Measurements from ENCODE around the gene SOX5. TPM values are rescaled to one million over a fixed set of nuclear protein-coding genes. Genes with fewer than 3 reads are reported as not detected.

SOX5 gene
- total RNA-seq: 17.2 and 24.8 TPM in 2 replicates
- 18.5 TPM for total RNA-seq (2013)
- polyA plus RNA-seq: 3.5 and 3.9 TPM in 2 replicates
- polyA minus RNA-seq: 13.2 and 17.2 TPM in 2 replicates

DNA sequence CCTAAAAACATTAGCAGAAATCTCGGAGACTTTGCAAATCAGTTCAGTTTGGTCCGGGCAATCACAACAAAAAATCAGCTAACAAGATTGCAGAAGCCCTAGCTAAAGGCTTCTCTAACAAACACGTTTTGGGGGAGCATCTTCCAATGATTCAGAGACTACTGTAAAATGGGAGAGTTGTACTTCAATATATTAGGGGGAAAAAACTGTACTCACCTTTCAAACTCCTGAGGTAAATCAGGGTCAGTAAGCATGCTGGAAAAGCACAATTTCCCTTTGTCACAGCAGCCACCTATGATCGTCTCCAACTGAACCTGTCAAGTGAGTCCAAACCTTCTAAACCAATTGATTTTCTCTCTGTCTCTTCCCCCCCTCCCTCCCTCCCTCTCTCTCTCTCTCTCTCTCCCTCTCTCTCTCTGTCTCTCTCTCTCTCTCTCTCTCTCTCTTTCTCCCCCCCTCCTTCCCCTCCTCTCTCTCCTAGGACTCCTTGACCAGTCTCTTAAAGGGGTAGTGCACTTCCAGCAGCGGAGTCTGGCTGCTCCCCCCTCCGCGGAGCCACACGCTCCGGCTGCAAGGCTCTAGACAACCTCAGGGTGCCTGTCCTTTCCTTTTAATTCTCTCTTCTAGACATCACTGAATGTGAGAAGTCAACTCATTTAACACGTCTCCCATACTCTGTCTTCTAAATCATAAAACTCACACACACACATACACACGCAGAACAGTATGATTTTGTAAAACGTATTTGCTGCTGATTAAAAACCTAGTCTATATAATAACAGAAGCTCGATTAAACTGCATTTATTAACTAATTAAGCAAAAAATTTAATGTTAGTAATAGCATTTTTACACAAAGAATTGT is at the start of gene SOX5:
TSS of gene SOX5 (minus strand) at position 323 of the 862 bp plus-strand sequence. CDS start at position 254, 69 bp downstream.
- H3K27me3 ChIP-seq (replicated peaks in 1 of 4; ENCODE audit: control extremely low read depth in 1 of 4, control insufficient read depth in 3 of 4, insufficient read depth in 4 of 4, low read length in 3 of 4): peaks cover 0 to 14% (median 3%) of the 10 kb centered on the region in 4 experiments
- 28% methylated on average over 6 of the region's 13 CpGs for WGBS (ENCODE audit: insufficient coverage)
- H3K4me2 ChIP-seq (replicated peaks; ENCODE audit: low read depth, low read length, poor library complexity, severe bottlenecking): peak within 1 kb of the TSS; percentile 56
- H3K4me3 ChIP-seq (ENCODE audit: control extremely low read depth in 1 of 5, extremely low read depth in 1 of 5, insufficient read depth in 1 of 5, low read depth in 2 of 5, low read length in 4 of 5): peak within 1 kb of the TSS in 2 of 5 experiments; percentile 2 to 28
- peak within 1 kb of the TSS; percentile 45 for H3K9ac ChIP-seq (ENCODE audit: low read length)
- H3K27me3 Mint-ChIP-seq: no peaks in the 10 kb centered on the region
- no peaks in the 10 kb centered on the region for H3K9me3 ChIP-seq (ENCODE audit: control extremely low read depth in 1 of 3, control insufficient read depth in 2 of 3, insufficient read depth in 1 of 3, low read length in 2 of 3)
- peak within 1 kb of the TSS; percentile 53 for H2AFZ ChIP-seq (ENCODE audit: insufficient read depth, low read depth, low read length, poor library complexity, severe bottlenecking)
- H3K36me3 ChIP-seq (replicated peaks in 1 of 2; ENCODE audit: control extremely low read depth in 1 of 2, control insufficient read depth in 1 of 2, extremely low read depth in 1 of 2, insufficient read depth in 2 of 2, low read length in 1 of 2): no peaks in the 10 kb centered on the region
- H3K27ac Mint-ChIP-seq: no peak within 1 kb of the TSS
- DNase-seq: peak; percentile 6
- H3K4me1 Mint-ChIP-seq: no peaks in the 10 kb centered on the region
- H4K20me1 ChIP-seq (ENCODE audit: control insufficient read depth, insufficient read depth, low read length, poor library complexity, severe bottlenecking): no peaks in the 10 kb centered on the region
- POLR2A ChIA-PET: no interaction called here
- ATAC-seq (ENCODE audit: low read depth): no peak
- no peaks in the 10 kb centered on the region for H3K79me2 ChIP-seq (ENCODE audit: control insufficient read depth, insufficient read depth, low read length)
- CTCF ChIA-PET: no interaction called here
- no peak for TF ChIP-seq EZH2 (IDR thresholded peaks at IDR 0.05; ENCODE audit: borderline replicate concordance, insufficient read depth, low read depth, low read length, poor library complexity, severe bottlenecking)
- TF ChIP-seq, protein P1, sequence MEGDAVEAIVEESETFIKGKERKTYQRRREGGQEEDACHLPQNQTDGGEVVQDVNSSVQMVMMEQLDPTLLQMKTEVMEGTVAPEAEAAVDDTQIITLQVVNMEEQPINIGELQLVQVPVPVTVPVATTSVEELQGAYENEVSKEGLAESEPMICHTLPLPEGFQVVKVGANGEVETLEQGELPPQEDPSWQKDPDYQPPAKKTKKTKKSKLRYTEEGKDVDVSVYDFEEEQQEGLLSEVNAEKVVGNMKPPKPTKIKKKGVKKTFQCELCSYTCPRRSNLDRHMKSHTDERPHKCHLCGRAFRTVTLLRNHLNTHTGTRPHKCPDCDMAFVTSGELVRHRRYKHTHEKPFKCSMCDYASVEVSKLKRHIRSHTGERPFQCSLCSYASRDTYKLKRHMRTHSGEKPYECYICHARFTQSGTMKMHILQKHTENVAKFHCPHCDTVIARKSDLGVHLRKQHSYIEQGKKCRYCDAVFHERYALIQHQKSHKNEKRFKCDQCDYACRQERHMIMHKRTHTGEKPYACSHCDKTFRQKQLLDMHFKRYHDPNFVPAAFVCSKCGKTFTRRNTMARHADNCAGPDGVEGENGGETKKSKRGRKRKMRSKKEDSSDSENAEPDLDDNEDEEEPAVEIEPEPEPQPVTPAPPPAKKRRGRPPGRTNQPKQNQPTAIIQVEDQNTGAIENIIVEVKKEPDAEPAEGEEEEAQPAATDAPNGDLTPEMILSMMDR (IDR thresholded peaks at IDR 0.05): no peak
- peaks cover 5 to 19% of the 10 kb centered on the region in 2 donors for H3K4me1 ChIP-seq (ENCODE audit: control insufficient read depth in 2 of 2, insufficient read depth in 2 of 2, low read length in 2 of 2)
- H3K9me3 Mint-ChIP-seq (ENCODE audit: insufficient read depth): no peaks in the 10 kb centered on the region
- H3K4me3 Mint-ChIP-seq: no peak within 1 kb of the TSS
- intact Hi-C loops (cut with micrococcal nuclease): no loop called here
- H3K27ac ChIP-seq (ENCODE audit: low read length in 2 of 2): no peak within 1 kb of the TSS

DNA sequence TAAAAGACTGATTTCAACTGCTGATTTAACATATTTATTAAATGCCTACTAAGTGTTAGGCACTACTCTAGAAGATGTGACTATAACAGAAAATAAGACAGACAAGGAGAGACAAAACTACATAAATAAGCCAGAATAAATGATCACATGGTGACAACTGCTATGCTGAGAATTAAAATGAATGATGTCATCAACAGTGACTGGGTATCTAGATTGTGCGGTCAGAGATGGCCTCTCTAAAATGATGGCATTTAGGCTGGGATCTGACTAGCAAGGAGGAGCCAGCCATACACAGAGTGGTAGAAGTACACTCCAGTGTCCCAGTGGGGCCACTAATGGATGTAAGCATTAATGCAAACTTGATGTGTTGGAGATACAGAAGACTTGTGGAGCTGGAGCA is 37.6 kb upstream of the SOX5 start:
- TF ChIP-seq, protein P1 (IDR thresholded peaks at IDR 0.05): no peak
- no peak for TF ChIP-seq EZH2 (IDR thresholded peaks at IDR 0.05; ENCODE audit: borderline replicate concordance, insufficient read depth, low read depth, low read length, poor library complexity, severe bottlenecking)

More for the DNA sequence above, 37.6 kb upstream of the SOX5 start:
- DNase-seq: no peak
- H3K4me2 ChIP-seq (replicated peaks; ENCODE audit: low read depth, low read length, poor library complexity, severe bottlenecking): no peak overlapping the region
- Mint-ChIP-seq H3K4me1 (no peaks in the 10 kb centered on the region), H3K27ac (no peak overlapping the region), H3K9me3 (ENCODE audit: insufficient read depth) (no peaks in the 10 kb centered on the region), H3K27me3 (no peaks in the 10 kb centered on the region), H3K4me3 (no peak overlapping the region)
- CTCF ChIA-PET: no interaction called here
- no peaks in the 10 kb centered on the region for H3K36me3 ChIP-seq (replicated peaks in 1 of 2; ENCODE audit: control extremely low read depth in 1 of 2, control insufficient read depth in 1 of 2, extremely low read depth in 1 of 2, insufficient read depth in 2 of 2, low read length in 1 of 2)
- no peaks in the 10 kb centered on the region for H4K20me1 ChIP-seq (ENCODE audit: control insufficient read depth, insufficient read depth, low read length, poor library complexity, severe bottlenecking)
- H3K4me3 ChIP-seq (ENCODE audit: control extremely low read depth in 1 of 5, extremely low read depth in 1 of 5, insufficient read depth in 1 of 5, low read depth in 2 of 5, low read length in 4 of 5): no peak overlapping the region
- H3K4me1 ChIP-seq (ENCODE audit: control insufficient read depth in 2 of 2, insufficient read depth in 2 of 2, low read length in 2 of 2): no peaks in the 10 kb centered on the region
- H3K79me2 ChIP-seq (ENCODE audit: control insufficient read depth, insufficient read depth, low read length): no peaks in the 10 kb centered on the region
- no peak overlapping the region for H3K27ac ChIP-seq (ENCODE audit: low read length in 2 of 2)
- H3K9me3 ChIP-seq (ENCODE audit: control extremely low read depth in 1 of 3, control insufficient read depth in 2 of 3, insufficient read depth in 1 of 3, low read length in 2 of 3): no peaks in the 10 kb centered on the region
- POLR2A ChIA-PET: no interaction called here
- ATAC-seq (ENCODE audit: low read depth): no peak
- intact Hi-C loops (cut with micrococcal nuclease): no loop called here
- 100% methylated on average over 1 of the region's 1 CpG for WGBS (ENCODE audit: insufficient coverage)
- H2AFZ ChIP-seq (ENCODE audit: insufficient read depth, low read depth, low read length, poor library complexity, severe bottlenecking): no peak overlapping the region
- H3K27me3 ChIP-seq (replicated peaks in 1 of 4; ENCODE audit: control extremely low read depth in 1 of 4, control insufficient read depth in 3 of 4, insufficient read depth in 4 of 4, low read length in 3 of 4): no peaks in the 10 kb centered on the region
- no peak overlapping the region for H3K9ac ChIP-seq (ENCODE audit: low read length)

Data from B cell (primary cell).